ENCODE results near the gene SLC22A23.

- no peak for TF ChIP-seq CTCF (IDR thresholded peaks at IDR 0.05; ENCODE audit: insufficient read depth, low read depth, low read length)
- no peak for TF ChIP-seq EZH2 (IDR thresholded peaks at IDR 0.05; ENCODE audit: insufficient read depth, low read length)
Observed at GRCh38 chr6:3345836-3346235, 111.0 kb downstream of the SLC22A23 start.
